K562 (cell line): Measurements from ENCODE around the gene RHOC. TPM values are rescaled to one million over a fixed set of nuclear protein-coding genes. Genes with fewer than 3 reads are reported as not detected.

Source experiments
- ATAC-seq: fragments of 200-7000 bp; cut with Tn5 transposase; 3 replicates; pipeline ENCODE4 v1.9.1; 2020; ENCODE audit warnings: moderate library complexity
- BruUV-seq: library from RNA; stranded (reverse); fragments of 400-500 nt; replicated peaks from 2 replicates; lab custom pipeline; 2021; lab: Mats Ljungman, UMichigan
- CTCF ChIA-PET: fragments of 300-600 bp; formaldehyde crosslinking; extraction: SDS; loops from one replicate; lab custom pipeline; 2021; ENCODE audit warnings: low intra/inter-chr PET ratio; lab: Yijun Ruan, JAX
- POLR2A ChIA-PET: fragments of 300-600, 350-650 bp; sonication (Branson Sonifier 250); formaldehyde crosslinking; extraction: SDS; loops from one replicate; lab custom pipeline; 2021; ENCODE audit warnings: antibody characterized with exemption, inconsistent platforms; lab: Yijun Ruan, JAX
- DNase-seq, 4 experiments: peaks; one replicate each; pipeline versions ENCODE4 v3.0.0 to v3.0.0-alpha.2; 2011 to 2018; ENCODE audit warnings: low spot score in 3 of 4, mixed read lengths in 3 of 4; ENCODE audit errors: extremely low read depth in 1 of 4
- FAIRE-seq: peaks from 2 replicates; lab custom pipeline; 2011; peaks lifted over from hg19 to GRCh38; lab: Jason Lieb, UNC
- H2AFZ ChIP-seq: 2 replicates; pipeline ENCODE4 v1.6.0; 2011; ENCODE audit warnings: low read depth, low read length, control low read depth, inconsistent platforms
- H3K27ac ChIP-seq: fragments of 200-600 bp; 3 replicates; pipeline ENCODE4 v1.8.0; 2011; ENCODE audit warnings: low read depth, mild to moderate bottlenecking, control low read depth, inconsistent platforms, low read length, moderate library complexity, mixed read lengths; ENCODE audit errors: extremely low read depth
- H3K27me3 ChIP-seq, 2 experiments: fragments of 300-600 bp in 1 of 2; 2 replicates in 1 of 2; 3 replicates in 1 of 2; pipeline versions ENCODE4 v1.6.0 to v1.8.0; 2011; ENCODE audit warnings: inconsistent platforms in 2 of 2, low read length in 2 of 2, mild to moderate bottlenecking in 1 of 2, mixed read lengths in 1 of 2, moderate library complexity in 1 of 2; ENCODE audit not compliant: control insufficient read depth in 2 of 2, insufficient read depth in 2 of 2
- H3K36me3 ChIP-seq: fragments of 300-600 bp; 3 replicates; pipeline ENCODE4 v1.8.0; 2011; ENCODE audit warnings: mild to moderate bottlenecking, low read length, inconsistent platforms; ENCODE audit not compliant: control insufficient read depth, insufficient read depth
- H3K4me1 ChIP-seq, 2 experiments: fragments of 200-600 bp in 1 of 2; replicated peaks in 1 of 2; 2 replicates in 1 of 2; 3 replicates in 1 of 2; pipeline versions ENCODE4 v1.5.1 to v1.8.0; 2011; ENCODE audit warnings: inconsistent platforms in 2 of 2, low read length in 2 of 2, mild to moderate bottlenecking in 1 of 2, mixed read lengths in 1 of 2, moderate library complexity in 1 of 2; ENCODE audit not compliant: control insufficient read depth in 2 of 2, insufficient read depth in 2 of 2
- H3K4me2 ChIP-seq: 2 replicates; pipeline ENCODE4 v1.6.1; 2011; ENCODE audit warnings: low read length, control low read depth, inconsistent platforms, mixed read lengths; ENCODE audit not compliant: insufficient read depth
- H3K4me3 ChIP-seq: fragments of 200-600 bp; sonication (generic), shearing (Covaris generic); 2 replicates; pipeline ENCODE4 v1.5.1; 2016; ENCODE audit warnings: control low read depth, inconsistent platforms
- H3K79me2 ChIP-seq: fragments of 200-600 bp; 3 replicates; pipeline ENCODE4 v1.8.0; 2011; ENCODE audit warnings: low read length, inconsistent platforms; ENCODE audit not compliant: control insufficient read depth, insufficient read depth
- H3K9ac ChIP-seq, 2 experiments: 2 replicates each; pipeline versions ENCODE4 v1.6.0 to v1.6.1; 2011; ENCODE audit warnings: low read depth in 2 of 2, low read length in 2 of 2, control low read depth in 1 of 2, inconsistent platforms in 1 of 2, mild to moderate bottlenecking in 1 of 2, mixed read lengths in 1 of 2; ENCODE audit not compliant: insufficient read depth in 1 of 2
- H3K9me1 ChIP-seq: one replicate; pipeline ENCODE4 v1.6.0; 2011; ENCODE audit warnings: inconsistent platforms, mild to moderate bottlenecking, low read length, moderate library complexity; ENCODE audit not compliant: control insufficient read depth, insufficient read depth
- H3K9me3 ChIP-seq: replicated peaks from 2 replicates; pipeline ENCODE4 v1.5.1; 2011; ENCODE audit warnings: low read depth, low read length, inconsistent platforms; ENCODE audit not compliant: control insufficient read depth, insufficient read depth
- H4K20me1 ChIP-seq: replicated peaks from 2 replicates; pipeline ENCODE4 v1.6.1; 2011; ENCODE audit warnings: low read length, inconsistent platforms, mixed read lengths; ENCODE audit not compliant: control insufficient read depth, insufficient read depth
- ARHGAP35 ChIP-seq: fragments of 450-650 bp; IDR thresholded peaks from 2 replicates; pipeline ENCODE4 v1.6.1; 2018; ENCODE audit not compliant: partially characterized antibody
- NFRKB ChIP-seq: fragments of 450-650 bp; IDR thresholded peaks from 2 replicates; pipeline ENCODE4 v1.6.1; 2016; ENCODE audit warnings: low read depth
- NR4A1 ChIP-seq, 2 experiments: fragments of 250-450 bp in 1 of 2; fragments of 450-650 bp in 1 of 2; sonication (Bioruptor Pico) in 1 of 2; IDR thresholded peaks; 2 replicates each; pipeline versions ENCODE4 v1.4.0 to v1.6.1; 2016 to 2020; ENCODE audit warnings: mild to moderate bottlenecking in 2 of 2, missing compliant biosample characterization in 1 of 2, missing genetic modification characterization in 1 of 2, moderate library complexity in 1 of 2
- POLR2H ChIP-seq: IDR thresholded peaks from 2 replicates; pipeline ENCODE4 v1.6.1; 2016; ENCODE audit warnings: missing genetic modification characterization, low read depth, mild to moderate bottlenecking, control low read depth, missing compliant biosample characterization, moderate library complexity
- SUPT5H ChIP-seq: fragments of 450-650 bp; IDR thresholded peaks from 2 replicates; pipeline ENCODE4 v1.6.1; 2016
- ZNF592 ChIP-seq: fragments of 450-650 bp; IDR thresholded peaks from 2 replicates; pipeline ENCODE4 v1.6.1; 2017; ENCODE audit warnings: antibody characterized with exemption, mild to moderate bottlenecking
- ZNF77 ChIP-seq: fragments of 250-450 bp; sonication (Bioruptor Pico); IDR thresholded peaks from 2 replicates; pipeline ENCODE4 v1.5.0; 2020
- WGBS: fragments of 100-300 bp; shearing (Covaris generic); methylation state at CpG from one replicate; pipeline ENCODE4 v1.1.6; 2016; ENCODE audit warnings: low coverage, mixed read lengths; ENCODE audit not compliant: insufficient coverage; ENCODE audit errors: missing lambda C conversion rate; 5-methylcytosine and 5-hydroxymethylcytosine counted together
- in situ Hi-C: fragments of 300-500 bp; cut with MboI; formaldehyde crosslinking; loops from 4 replicates; pipeline ENCODE4 v1.15.0; 2018; ENCODE audit warnings: inconsistent platforms, mixed read lengths
- intact Hi-C: fragments of 100-400 bp; cut with micrococcal nuclease; formaldehyde crosslinking; loops from 2 replicates; pipeline ENCODE4 v1.14.2; 2022
- polyA plus RNA-seq, 8 experiments: library from polyadenylated mRNA; depleted of rRNA in 4 of 8; stranded (reverse) in 5 of 8; unstranded in 3 of 8; fragments of >200 nt; fragmentation: Nextera tagmentation in 2 of 8; fragmentation: Illumina TruSeq in 1 of 8; extraction: Ambion mirVana in 2 of 8; extraction: Trizol in 1 of 8; gene quantifications; 2 replicates each; pipeline versions ENCODE4 v1.2.1 to v1.2.3, GENCODE V29; 2011 to 2014; ENCODE audit warnings: inconsistent platforms in 1 of 8, missing spikeins in 1 of 8
- total RNA-seq, 7 experiments: library from RNA; depleted of rRNA in 6 of 7; stranded (reverse); fragments of >200 nt in 6 of 7; fragmentation: Illumina TruSeq in 2 of 7; extraction: Trizol in 2 of 7; gene quantifications; 2 replicates each; pipeline versions ENCODE4 v1.2.1 to v1.2.3, GENCODE V29; 2011 to 2021; ENCODE audit warnings: low replicate concordance in 1 of 7
- TF ChIP-seq, protein P1 (sequence below): fragments of 250-450 bp; sonication (Bioruptor Pico); IDR thresholded peaks from 2 replicates; pipeline ENCODE4 v1.5.0; 2021

RHOC gene
- total and polyA plus RNA-seq, 9 of the 15 experiments (the other 6 are each of a cell fraction or from before 2014, with no cell fraction given) = 35.2 to 364 (median 204) TPM

DNA sequence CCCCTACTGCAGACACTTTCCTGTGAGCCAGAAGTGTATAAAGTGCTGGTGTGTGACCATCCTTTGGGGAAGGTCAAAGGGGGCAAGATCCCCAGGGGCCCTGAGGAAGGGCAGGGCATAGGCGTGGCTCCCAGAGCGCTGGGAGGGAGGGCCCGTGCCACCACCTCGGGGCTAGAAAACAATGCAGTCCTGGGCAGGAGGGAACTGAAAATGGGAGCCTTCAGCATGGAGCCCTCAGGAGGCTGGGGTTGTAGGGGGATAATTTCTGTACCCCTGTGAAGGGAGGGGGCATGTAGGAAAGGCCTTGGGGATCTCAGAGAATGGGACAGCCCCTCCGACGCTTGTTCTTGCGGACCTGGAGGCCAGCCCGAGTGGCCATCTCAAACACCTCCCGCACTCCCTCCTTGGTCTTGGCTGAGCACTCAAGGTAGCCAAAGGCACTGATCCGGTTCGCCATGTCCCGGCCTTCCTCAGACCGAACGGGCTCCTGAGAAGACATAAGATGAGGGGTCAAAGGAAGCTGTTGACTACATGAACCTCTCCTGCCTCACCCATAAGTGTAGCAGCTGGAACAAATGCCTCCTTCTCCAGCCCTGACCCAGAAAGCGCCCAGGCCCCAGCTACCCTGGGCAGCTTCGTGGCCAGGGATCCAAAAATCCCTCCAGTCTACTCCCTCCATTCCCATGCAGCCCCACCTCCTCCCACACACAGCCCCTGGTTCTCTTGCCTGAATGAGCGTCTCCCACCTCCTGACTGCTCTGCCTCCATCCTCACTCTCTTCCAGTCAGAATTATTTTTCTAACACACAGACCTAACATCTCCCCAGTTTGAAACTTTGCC, 5.5 kb downstream of the RHOC start:
- in situ Hi-C loops (no loop called here), intact Hi-C loops (loop anchor here (10.0 kb wide), 1 partner anchor 237 kb away; no protein-coding TSS in a partner anchor)
- Histone ChIP-seq H3K4me2 (peak overlapping the region; percentile 73), H3K9ac (peak overlapping the region; percentile 82 to 87), H2AFZ (no peak overlapping the region), H3K36me3 (peaks cover 73% of the 10 kb centered on the region), H3K9me3 (no peaks in the 10 kb centered on the region), H3K4me3 (no peak overlapping the region), H3K79me2 (peaks cover 67% of the 10 kb centered on the region), H4K20me1 (no peaks in the 10 kb centered on the region), H3K27me3 (no peaks in the 10 kb centered on the region), H3K27ac (peak overlapping the region; percentile 97), H3K4me1 (peaks cover 85 to 90% of the 10 kb centered on the region in 2 experiments), H3K9me1 (no peaks in the 10 kb centered on the region)
- BruUV-seq = no TSS peak
- CTCF ChIA-PET = no interaction called here
- FAIRE-seq = no peak
- 71% methylated on average over 17 of the region's 17 CpGs for WGBS
- peak in 1 of 4 experiments; percentile 19 for DNase-seq
- POLR2A ChIA-PET = interaction anchor here (0.8 to 5.4 kb wide), 9 partner anchors 9 to 66 kb away, joined by 3 to 42 read pairs (median 4); partner anchors contain the start of genes MOV10 and PPM1J
- no peak for ATAC-seq
- TF ChIP-seq, protein P1, sequence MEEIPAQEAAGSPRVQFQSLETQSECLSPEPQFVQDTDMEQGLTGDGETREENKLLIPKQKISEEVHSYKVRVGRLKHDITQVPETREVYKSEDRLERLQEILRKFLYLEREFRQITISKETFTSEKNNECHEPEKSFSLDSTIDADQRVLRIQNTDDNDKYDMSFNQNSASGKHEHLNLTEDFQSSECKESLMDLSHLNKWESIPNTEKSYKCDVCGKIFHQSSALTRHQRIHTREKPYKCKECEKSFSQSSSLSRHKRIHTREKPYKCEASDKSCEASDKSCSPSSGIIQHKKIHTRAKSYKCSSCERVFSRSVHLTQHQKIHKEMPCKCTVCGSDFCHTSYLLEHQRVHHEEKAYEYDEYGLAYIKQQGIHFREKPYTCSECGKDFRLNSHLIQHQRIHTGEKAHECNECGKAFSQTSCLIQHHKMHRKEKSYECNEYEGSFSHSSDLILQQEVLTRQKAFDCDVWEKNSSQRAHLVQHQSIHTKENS (CRISPR knock-in tag) = no peak
- TF ChIP-seq ZNF77 (CRISPR knock-in tag) (0 out of 2 replicates have a peak, but pooled peaks have one; percentile 60), SUPT5H (peak; percentile 57), POLR2H (tag) (0 out of 2 replicates have a peak, but pooled peaks have one; percentile 6), ARHGAP35 (peak; percentile 29), NR4A1 (CRISPR knock-in tag; IDR thresholded peaks at IDR 0.05) (no peak), NR4A1 (tag; IDR thresholded peaks at IDR 0.05) (peak; percentile 28; the same call in 1 of the 2 replicates), NFRKB (0 out of 2 replicates have a peak, but pooled peaks have one; percentile 14), ZNF592 (peak; percentile 37; the same call in 1 of the 2 replicates)
